NCI-H345 (cell line): ENCODE results near the gene ADGRV1.
A peak's percentile ranks its signal among the peaks of the same experiment; 100 is the strongest.

Experiments
- DNase-seq: peaks from one replicate; lab custom pipeline; 2025; lab: John Stamatoyannopoulos, UW

The ADGRV1 gene

GRCh38 chr5:90558344-90559192, at the start of gene ADGRV1:
TSS of gene ADGRV1 (plus strand) at chr5:90558797. CDS start at chr5:90558896, 99 bp downstream.
- DNase-seq = peak; percentile 96

- no peak for DNase-seq
Measured at GRCh38 chr5:90510438-90510837, 48.2 kb upstream of the ADGRV1 start.

GRCh38 chr5:90514520-90514919, 44.1 kb upstream of the ADGRV1 start:
- DNase-seq = no peak

GRCh38 chr5:90518661-90519060, 39.9 kb upstream of the ADGRV1 start:
- peak; percentile 85 for DNase-seq

GRCh38 chr5:90519081-90519480, 39.5 kb upstream of the ADGRV1 start:
- peak; percentile 85 for DNase-seq

- no peak for DNase-seq
Measured at GRCh38 chr5:90528601-90529193, 29.9 kb upstream of the ADGRV1 start.

- DNase-seq = peak; percentile 96
Measured at GRCh38 chr5:90529194-90529938, 29.2 kb upstream of the ADGRV1 start, which contains the start of gene LYSMD3. TSS of gene LYSMD3 (minus strand) at chr5:90529584. CDS start at chr5:90525289, 4,295 bp downstream.

- DNase-seq = peak; percentile 70
Measured at GRCh38 chr5:90529939-90530677, 28.5 kb upstream of the ADGRV1 start.

GRCh38 chr5:90530736-90531487, 27.7 kb upstream of the ADGRV1 start:
- no peak for DNase-seq

- no peak for DNase-seq
Measured at GRCh38 chr5:90533794-90534193, 24.8 kb upstream of the ADGRV1 start.

GRCh38 chr5:90534922-90535321, 23.7 kb upstream of the ADGRV1 start:
- DNase-seq = no peak

GRCh38 chr5:90542827-90543519, 15.6 kb upstream of the ADGRV1 start:
- DNase-seq = no peak

GRCh38 chr5:90545511-90545910, 13.1 kb upstream of the ADGRV1 start:
- DNase-seq = no peak

- no peak for DNase-seq
Measured at GRCh38 chr5:90546216-90546837, 12.3 kb upstream of the ADGRV1 start.

- peak; percentile 43 for DNase-seq
Measured at GRCh38 chr5:90547072-90547536, 11.5 kb upstream of the ADGRV1 start.

GRCh38 chr5:90548069-90548593, 10.5 kb upstream of the ADGRV1 start:
- DNase-seq = peak; percentile 79

- no peak for DNase-seq
Measured at GRCh38 chr5:90549223-90549622, 9.4 kb upstream of the ADGRV1 start.

GRCh38 chr5:90549729-90550275, 8.8 kb upstream of the ADGRV1 start:
- DNase-seq = no peak

- DNase-seq = no peak
Measured at GRCh38 chr5:90550963-90551362, 7.6 kb upstream of the ADGRV1 start.
